NCI-H748 treated with DMSO at 0.1 percent for 48 hours (cell line): ENCODE data around the gene ESF1.
"Not testable (repeated sequence)": the region's sequence is repeated elsewhere in the genome, so short reads cannot be mapped to it uniquely, and the experiment has no call there.

ENCODE experiments used
- DNase-seq: peaks from one replicate; lab custom pipeline; 2025; lab: John Stamatoyannopoulos, UW

The ESF1 gene

DNA sequence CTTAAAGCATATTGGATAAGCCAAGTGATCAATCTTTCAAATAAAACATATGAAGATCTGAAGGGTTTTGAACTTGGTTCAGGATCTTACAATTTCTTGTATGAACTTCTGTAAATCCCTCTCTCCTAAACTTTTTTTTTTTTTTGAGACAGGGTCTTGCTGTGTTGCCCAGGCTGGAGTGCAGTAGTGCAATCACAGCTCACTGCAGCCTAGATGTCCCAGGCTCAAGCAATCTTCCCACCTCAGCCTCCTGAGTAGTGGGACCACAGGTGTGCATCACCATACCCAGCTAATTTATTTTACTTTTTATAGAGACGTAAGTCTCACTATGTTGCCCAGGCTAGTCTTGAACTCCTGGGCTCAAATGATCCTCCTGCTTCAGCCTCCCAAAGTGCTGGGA, 46.5 kb downstream of the ESF1 start:
- DNase-seq: not testable (repeated sequence)

GRCh38 chr20:13736436-13737191, 48.1 kb downstream of the ESF1 start:
- no peak for DNase-seq

DNA sequence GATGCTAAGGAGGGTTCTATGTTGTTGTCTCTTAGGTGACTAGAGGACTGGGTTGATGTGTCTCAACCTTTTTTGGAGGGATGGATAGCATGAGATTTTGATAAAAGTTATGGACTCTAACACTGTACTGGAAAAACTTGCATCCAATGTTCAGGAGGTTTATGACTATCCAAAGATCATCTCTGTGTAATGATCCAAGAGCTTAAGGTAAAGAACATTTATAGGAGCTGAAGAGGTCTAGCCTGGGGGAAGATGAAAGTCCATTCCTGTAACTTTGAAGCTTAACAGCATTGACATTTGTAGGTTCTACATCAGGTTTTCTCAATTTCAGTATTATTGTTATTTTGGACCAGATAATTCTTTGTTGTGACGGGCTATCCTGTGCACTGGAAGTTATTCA, 48.9 kb downstream of the ESF1 start:
- no peak for DNase-seq

DNA sequence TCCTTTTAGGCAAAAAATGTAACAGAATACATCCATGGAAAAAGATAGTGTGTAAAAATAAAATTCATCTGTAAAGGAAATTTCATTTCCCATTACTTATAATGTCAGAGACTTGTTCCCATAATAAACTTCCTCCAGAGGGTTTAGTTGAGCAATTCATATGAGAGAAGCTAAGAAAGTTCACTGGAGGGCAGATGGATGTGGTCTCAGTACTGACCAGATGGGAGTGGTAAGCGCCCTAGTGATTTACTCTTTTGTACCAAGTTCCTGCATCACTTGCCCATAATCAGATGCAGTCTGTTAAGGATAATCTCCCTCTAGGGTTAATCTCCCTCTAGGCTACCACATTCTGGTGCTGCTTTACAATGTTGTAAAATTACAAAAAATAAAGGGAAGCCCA, 61.7 kb downstream of the ESF1 start:
- no peak for DNase-seq

DNA sequence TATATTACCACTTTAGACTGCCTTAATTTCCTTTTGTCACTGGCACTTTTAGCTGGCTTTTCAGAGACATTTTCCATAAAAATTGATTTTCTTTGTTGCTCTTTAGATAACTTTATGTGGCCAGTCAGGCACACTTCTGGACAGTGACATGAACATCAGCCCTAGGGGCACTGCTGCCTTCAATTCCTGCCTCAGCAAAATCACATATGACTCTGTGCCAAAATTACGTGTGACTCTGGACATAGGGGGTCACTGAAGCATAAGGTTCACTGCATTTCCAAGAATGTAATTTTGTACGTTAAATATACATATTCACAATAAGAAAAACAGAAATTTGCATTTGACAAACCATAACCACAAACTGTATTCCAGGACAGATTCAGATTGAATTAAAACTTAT, 66.5 kb downstream of the ESF1 start:
- DNase-seq: no peak

DNA sequence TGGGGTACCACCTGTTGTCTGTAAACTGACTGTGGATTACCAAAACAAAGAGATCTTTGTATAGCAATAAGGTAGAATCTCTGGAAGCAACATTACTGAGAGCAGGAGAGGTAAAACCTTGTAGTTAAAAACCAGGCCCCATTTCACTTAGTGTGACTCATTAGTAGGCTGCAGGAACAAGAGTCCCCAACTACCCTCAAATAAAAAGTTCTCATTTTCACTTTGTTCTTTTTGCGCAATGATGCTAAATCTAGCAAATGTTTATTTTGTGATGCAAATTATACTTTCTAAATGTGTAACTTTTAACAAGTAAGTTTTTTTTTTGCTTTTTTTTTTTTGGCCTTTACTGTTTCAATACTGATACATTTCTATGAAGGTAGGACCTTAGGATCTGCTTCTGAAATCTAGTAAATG, 67.1 kb downstream of the ESF1 start:
- no peak for DNase-seq

DNA sequence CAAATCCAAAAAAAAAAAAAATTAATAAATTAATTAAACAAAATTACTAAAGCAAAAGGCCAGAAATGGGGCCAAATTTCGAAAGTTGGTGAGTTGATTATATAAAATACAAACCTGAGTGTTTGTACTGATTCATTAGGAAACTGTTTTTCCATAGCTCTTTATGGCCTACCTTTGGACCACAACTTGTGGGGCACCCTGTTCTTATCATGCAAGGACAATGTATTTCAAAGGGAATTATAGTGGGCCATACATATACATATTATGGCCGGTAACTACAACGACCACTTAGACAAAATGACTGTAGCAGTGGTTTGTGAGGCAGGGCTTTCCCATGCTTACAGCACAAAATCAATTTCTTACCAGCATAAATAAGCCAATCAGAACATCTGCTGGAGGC, 69.5 kb downstream of the ESF1 start:
- DNase-seq: no peak

GRCh38 chr20:13708234-13708633, 76.5 kb downstream of the ESF1 start:
- DNase-seq: no peak

DNA sequence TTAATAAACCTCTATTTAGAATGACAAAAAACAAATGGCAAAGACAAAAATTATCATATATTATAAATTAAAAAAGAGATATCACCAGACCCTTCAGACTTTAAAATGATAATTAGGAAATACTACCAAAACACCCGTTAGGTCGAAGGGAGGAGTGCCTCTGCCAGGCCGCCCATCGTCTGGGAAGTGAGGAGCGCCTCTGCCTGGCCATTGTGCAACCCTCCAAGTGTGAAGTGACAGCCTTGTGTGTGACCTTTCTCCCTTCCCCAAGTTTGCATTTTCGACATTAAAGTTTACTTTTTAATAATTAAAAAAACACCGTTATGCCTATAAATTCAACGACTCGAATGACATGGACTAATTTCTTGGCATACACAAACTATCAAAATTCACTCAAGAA, 81.5 kb downstream of the ESF1 start:
- no peak for DNase-seq

- no peak for DNase-seq
Observed at GRCh38 chr20:13701486-13701885, 83.2 kb downstream of the ESF1 start.

- DNase-seq: no peak
Observed at GRCh38 chr20:13700761-13701160, 84.0 kb downstream of the ESF1 start.

DNA sequence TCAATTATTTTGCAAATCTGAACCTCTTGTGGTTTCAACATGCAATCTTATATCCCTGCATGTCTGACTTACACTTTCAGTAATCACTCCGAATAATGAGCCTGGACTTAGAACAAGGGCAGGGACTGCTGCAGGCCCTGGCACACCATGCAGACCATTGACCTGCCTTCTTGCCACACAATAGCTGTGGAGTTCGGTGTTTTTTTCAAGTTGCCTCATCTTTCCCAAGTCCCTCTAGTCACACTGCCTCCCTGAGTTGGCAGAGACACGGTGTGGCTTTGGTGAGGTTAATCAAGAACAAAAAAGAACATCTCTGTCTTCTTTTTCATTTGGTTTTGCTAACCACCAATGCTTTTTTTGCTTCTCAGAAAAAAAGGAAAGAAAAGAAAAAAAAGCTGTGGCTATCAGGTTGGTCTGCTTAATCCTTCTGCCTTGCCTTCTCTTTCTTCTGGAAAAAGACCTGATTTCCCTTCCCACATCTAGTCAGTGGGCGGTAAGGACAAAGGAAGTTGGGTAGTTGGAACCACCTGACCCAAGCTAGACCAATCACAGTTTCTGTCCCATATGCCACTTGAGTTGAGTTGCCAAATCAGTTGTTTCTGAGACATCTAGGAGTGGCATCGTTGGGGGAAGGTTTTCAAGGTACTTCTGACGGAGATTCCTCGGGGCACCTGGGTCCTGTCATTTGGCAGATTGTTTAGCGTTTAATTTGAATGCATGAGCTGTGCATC, 90.1 kb downstream of the ESF1 start:
- DNase-seq: no peak

- DNase-seq: no peak
Observed at GRCh38 chr20:13692802-13693736, 91.7 kb downstream of the ESF1 start.

- DNase-seq: no peak
Observed at GRCh38 chr20:13690943-13691342, 93.8 kb downstream of the ESF1 start.

DNA sequence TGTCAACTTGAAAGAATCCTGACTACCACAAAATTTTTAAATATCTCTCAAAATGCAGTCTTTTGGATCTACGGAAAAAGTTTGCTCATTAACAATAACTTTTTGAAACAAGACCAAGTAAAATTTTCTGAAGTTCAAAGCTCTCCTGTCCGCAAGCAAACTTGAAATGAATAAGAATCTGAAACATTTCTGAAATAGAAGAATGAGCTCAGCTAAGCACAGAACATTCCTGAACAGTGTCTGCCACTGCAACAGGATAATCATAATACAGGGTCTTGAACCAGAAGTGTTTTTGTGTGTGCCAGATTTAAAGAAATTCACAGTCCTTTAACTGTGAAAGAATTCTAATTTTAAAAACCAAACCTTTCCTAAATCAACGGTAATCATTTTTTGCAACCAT, 96.9 kb downstream of the ESF1 start:
- DNase-seq: no peak

GRCh38 chr20:13685623-13686022, 99.1 kb downstream of the ESF1 start:
- DNase-seq: no peak

DNA sequence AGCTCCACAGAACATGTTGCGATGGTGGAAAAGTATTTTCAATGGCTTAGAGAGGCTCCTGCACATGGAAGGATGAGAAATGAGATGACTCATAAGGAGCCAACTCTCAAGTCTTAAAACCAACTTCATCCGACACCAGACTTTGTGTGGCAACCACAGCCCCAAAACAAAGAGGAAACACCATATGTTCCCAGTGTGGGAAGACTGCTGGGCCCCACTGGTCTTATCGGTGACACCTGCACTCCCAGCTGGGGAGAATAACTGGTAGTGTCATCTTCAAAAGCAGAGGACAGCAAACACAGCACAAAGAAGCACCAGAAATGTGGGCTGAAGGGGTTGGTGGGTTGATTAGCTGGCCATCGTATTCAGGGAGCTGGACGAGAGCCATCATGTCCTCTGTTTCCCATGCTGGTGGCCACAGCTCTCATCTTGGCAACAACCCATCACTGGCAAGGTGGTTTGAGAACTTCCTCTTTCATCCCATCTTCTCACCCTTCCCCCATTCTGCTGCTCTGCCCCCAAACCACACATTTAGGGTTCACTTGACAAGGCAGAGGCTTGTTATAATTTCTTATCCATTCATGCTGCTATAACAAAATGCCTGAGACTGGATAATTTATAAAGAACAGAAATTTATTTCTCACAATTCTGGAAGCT, 100.0 kb downstream of the ESF1 start:
- DNase-seq: no peak

DNA sequence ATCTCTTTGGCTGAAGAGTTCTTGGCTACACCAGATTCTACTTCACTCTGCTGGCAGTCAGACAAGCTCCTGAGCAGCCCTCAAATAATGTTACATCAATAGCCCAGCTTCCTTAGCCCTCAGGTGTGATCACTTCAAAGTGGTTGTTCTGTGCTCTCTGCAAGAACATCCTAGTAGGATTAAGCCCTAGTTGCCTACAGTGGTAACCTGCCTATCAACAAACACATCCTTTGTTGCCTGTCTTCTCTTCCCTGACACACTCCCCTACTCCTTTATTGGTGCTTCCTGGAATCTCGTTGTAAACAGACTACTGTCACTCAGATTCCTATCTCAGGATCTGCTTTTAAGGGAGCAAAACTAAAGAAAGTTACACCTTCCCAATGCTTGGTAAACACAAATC, 100.9 kb downstream of the ESF1 start:
- DNase-seq: no peak

DNA sequence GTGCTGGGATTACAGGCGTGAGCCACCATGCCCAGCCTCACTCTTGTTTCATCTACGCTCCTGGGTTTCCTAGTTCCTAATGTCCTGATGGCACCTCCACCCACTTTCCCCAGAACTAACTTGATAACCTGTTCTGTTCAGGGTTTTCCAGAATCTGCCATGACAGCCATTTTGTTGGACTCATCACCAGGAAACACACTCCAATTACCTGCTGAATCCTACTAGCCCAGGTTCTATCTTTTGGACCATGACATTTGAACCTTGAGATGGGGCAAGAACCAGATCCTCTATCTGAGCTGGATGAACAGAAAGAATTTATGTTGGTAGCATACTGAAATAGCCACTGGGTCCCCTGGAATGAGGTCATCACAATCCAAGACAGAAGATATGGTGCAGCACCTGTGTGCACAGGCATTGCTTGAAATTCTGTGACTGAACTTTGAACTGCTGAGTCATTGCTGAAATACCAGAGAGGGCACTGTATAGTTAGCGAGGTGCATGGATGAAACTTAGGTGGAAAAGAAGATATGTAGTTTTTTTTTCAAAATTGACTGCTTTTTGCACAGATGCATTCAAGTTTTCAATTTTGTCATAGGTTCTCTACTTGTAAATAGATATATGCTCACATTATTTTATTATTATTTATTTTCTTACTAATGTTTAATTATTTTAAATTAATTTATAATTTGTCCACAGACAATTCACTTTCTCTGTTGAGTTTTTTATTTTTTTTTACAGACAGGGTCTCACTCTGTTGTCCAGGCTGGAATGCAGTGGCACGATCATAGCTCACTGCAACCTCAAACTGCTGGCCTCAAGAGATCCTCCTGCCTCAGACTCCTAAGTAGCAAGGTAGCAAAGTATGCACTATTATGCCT, 103.2 kb downstream of the ESF1 start:
- DNase-seq: no peak

- no peak for DNase-seq
Observed at GRCh38 chr20:13678944-13679343, 105.8 kb downstream of the ESF1 start.

DNA sequence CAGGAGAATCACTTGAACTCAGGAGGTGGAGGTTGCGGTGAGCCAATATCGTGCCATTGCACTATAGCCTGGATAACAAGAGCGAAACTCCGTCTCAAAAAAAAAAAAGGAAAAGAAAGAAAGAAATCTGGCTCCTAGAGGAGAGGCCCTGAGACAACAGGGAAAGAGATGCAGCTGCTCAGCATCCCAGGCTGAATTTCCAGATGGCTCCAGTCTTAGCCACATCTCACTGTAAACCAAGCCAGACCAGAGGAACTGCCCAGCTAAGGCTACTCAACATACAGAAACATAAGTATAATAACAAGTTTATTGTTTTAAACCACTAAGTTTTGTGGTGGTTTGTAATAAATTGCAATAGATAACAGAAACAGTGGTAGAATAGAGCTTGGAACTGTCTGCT, 107.5 kb downstream of the ESF1 start:
- DNase-seq: no peak
